ENCODE results near the gene GALNT18. TPM values are rescaled to one million over a fixed set of nuclear protein-coding genes. Genes with fewer than 3 reads are reported as not detected.

The GALNT18 gene
- total and polyA plus RNA-seq, 8 donors = 16.4 to 42.6 (median 23.0) TPM

DNA sequence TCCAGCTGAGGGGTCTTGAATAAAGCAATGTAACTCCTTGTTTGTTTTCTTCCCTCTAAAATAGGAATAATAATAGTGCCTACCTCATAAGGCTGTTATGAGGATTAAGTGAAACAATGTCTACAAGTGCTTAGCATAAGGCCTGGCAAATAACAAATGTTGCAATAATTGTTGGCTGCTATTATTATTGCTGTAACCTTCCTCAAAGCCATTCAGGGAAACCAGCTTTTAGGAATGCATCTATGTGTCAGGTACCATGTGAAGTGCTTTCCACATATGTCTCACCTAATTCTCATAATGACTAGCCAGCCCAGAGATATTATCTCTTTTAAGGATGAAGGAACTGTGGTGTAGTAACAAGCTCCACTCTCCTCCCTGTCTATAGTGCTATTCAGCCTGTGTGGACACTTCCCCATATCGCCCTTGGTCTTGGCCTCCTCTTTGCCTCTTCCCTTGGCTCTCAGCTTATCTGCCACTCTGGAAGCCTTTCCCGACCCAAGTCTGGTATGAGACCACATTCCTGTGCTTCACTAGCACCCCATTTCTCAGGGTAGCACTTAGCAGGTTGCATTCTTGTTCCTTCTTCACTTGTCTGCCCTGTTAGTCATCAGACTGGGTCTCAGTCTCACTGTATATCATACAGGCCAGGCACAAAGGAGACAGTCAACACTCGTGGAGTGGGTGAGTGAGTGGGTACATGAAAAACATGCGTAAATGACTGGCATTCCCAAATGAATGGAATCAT lies 292.6 kb downstream of the GALNT18 start:
- Histone ChIP-seq H3K27ac (no peak overlapping the region), H3K27me3 (no peaks in the 10 kb centered on the region), H3K4me3 (no peak overlapping the region), H3K9me3 (no peaks in the 10 kb centered on the region), H3K36me3 (peaks cover 0 to 28% of the 10 kb centered on the region in 2 donors), H3K4me1 (peaks cover 0 to 3% of the 10 kb centered on the region in 2 donors)
- intact Hi-C loops (cut with DNase I) = no loop called here
- ATAC-seq (peak; percentile 68), DNase-seq (no peak)
- TF ChIP-seq, protein P1, sequence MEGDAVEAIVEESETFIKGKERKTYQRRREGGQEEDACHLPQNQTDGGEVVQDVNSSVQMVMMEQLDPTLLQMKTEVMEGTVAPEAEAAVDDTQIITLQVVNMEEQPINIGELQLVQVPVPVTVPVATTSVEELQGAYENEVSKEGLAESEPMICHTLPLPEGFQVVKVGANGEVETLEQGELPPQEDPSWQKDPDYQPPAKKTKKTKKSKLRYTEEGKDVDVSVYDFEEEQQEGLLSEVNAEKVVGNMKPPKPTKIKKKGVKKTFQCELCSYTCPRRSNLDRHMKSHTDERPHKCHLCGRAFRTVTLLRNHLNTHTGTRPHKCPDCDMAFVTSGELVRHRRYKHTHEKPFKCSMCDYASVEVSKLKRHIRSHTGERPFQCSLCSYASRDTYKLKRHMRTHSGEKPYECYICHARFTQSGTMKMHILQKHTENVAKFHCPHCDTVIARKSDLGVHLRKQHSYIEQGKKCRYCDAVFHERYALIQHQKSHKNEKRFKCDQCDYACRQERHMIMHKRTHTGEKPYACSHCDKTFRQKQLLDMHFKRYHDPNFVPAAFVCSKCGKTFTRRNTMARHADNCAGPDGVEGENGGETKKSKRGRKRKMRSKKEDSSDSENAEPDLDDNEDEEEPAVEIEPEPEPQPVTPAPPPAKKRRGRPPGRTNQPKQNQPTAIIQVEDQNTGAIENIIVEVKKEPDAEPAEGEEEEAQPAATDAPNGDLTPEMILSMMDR (IDR thresholded peaks at IDR 0.05) = no peak

DNA sequence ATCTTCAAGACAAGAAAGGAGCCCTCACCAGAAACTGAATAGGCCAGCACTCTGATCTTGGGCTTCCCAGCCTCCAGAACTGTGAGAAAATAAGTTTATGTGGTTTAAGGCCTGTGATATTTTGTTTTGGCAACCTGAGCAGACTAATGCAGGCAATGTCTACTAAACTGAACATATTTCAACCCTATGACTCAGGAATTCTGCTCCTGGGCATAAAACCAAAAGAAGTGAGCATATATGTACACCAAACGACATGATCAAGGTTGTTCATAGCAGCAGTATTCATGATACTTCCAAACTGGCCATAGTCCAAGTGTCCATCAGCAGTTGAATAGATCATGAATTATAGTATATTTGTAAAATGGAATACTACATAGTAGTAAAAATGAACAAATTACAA lies 297.7 kb downstream of the GALNT18 start:
- intact Hi-C loops (cut with DNase I) = no loop called here
- peaks cover 0 to 7% of the 10 kb centered on the region in 2 donors for H3K9me3 ChIP-seq
- peaks cover 0 to 31% of the 10 kb centered on the region in 2 donors for H3K36me3 ChIP-seq
- ATAC-seq (no peak), DNase-seq (no peak)
- H3K4me1 ChIP-seq = no peaks in the 10 kb centered on the region
- no peak overlapping the region for H3K4me3 ChIP-seq
- no peak overlapping the region for H3K27ac ChIP-seq
- TF ChIP-seq, protein P1 (IDR thresholded peaks at IDR 0.05) = no peak
- H3K27me3 ChIP-seq = no peaks in the 10 kb centered on the region

DNA sequence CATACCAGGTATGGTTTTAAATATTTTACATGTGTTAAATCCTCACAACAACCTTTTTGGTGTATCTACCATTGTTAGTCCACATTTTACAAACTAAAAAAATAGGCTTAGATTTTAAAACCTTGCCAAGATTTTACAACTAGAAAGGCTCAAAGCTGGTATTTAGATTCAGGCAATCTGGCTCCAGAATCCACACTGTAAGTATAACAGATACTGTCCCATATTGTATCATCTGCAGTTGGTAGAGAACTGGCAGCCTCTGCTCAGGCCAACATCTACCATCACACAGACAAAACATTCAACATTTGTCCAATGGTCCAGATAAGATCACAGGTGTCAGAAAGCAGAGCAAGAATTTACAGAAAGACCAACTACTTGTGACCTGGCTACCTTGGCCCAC lies 299.7 kb downstream of the GALNT18 start:
- TF ChIP-seq, protein P1 (IDR thresholded peaks at IDR 0.05) = no peak
- H3K4me1 ChIP-seq = no peaks in the 10 kb centered on the region
- H3K27ac ChIP-seq = no peak overlapping the region
- no peak for ATAC-seq
- H3K36me3 ChIP-seq = peaks cover 0 to 25% of the 10 kb centered on the region in 2 donors
- no peak for DNase-seq
- peaks cover 0 to 7% of the 10 kb centered on the region in 2 donors for H3K9me3 ChIP-seq
- H3K4me3 ChIP-seq = no peak overlapping the region
- intact Hi-C loops (cut with DNase I) = no loop called here
- H3K27me3 ChIP-seq = no peaks in the 10 kb centered on the region

DNA sequence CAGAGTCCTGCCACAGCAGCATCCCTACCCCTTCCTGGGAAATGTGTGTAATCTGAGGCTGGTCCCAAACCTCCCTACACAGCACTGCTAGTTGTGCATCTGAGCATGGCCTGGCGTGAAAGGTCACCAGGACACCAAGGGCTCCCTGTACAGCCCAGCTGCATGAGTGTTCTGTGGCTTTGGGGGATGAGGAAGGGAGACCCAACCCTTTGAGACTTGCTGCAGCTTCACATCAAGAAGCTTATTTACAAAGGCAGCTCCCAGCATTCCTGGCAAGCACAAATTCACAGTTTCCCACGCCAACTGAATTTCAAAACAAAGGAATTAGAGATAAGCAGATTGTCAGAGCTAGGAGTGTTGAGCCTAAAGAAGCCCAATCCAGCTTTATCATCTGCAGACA lies 301.0 kb downstream of the GALNT18 start:
- Histone ChIP-seq H3K27me3 (no peaks in the 10 kb centered on the region), H3K36me3 (peaks cover 0 to 20% of the 10 kb centered on the region in 2 donors), H3K27ac (no peak overlapping the region), H3K4me1 (no peaks in the 10 kb centered on the region), H3K9me3 (peaks cover 0 to 7% of the 10 kb centered on the region in 2 donors), H3K4me3 (no peak overlapping the region)
- ATAC-seq (no peak), DNase-seq (peak in 2 of 4 donors; percentile 42 to 61)
- intact Hi-C loops (cut with DNase I) = no loop called here
- TF ChIP-seq, protein P1 (IDR thresholded peaks at IDR 0.05) = no peak

DNA sequence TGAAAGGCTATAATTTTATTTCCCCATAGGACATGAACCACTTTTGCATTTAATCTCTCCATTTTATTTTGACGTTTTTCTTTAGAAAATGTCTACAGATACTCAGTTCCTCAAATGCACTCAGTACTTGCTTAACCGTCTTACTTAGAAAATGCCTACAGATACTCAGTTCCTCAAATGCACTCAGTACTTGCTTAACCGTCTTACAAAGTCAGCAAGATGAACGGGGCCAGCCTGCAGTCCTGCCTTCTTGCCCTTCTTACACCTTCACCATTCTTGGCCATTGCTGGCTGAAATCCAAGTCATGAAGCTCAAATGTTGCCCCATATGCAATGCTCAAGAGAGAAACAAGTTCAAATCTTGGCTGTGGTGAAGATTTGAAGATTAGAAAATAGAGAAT lies 302.8 kb downstream of the GALNT18 start:
- Histone ChIP-seq H3K27ac (no peak overlapping the region), H3K9me3 (peaks cover 0 to 7% of the 10 kb centered on the region in 2 donors), H3K4me1 (peaks cover 3 to 15% of the 10 kb centered on the region in 2 donors), H3K4me3 (no peak overlapping the region), H3K27me3 (no peaks in the 10 kb centered on the region), H3K36me3 (peaks cover 0 to 9% of the 10 kb centered on the region in 2 donors)
- intact Hi-C loops (cut with DNase I) = no loop called here
- DNase-seq (no peak), ATAC-seq (peak; percentile 68)
- TF ChIP-seq, protein P1 (IDR thresholded peaks at IDR 0.05) = no peak
